ENCODE data around the gene FGG. TPM values are rescaled to one million over a fixed set of nuclear protein-coding genes. Genes with fewer than 3 reads are reported as not detected.

FGG gene
- total RNA-seq, 1 experiment from 2014 or later = not detected

DNA sequence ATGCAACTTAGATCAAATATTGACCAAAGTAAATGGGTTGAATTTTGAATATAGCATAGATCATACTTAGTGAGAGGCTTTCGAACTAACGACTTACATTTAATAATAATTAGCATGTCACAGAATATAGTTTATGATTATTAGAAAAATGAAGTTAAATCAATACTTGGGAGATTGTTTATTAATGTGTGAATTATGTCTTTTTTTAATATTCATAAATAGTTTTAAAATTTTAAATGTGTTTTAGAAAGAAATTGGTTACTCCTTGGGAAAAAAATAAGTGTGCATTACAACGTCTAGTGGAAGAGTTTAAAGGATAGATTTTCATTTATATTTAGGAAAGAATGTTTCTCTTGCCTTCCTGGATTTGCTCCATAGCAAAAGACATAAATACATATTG lies 29.2 kb downstream of the FGG start:
- Histone ChIP-seq H3K27ac (ENCODE audit: insufficient read length, low read depth, low read length) (no peak overlapping the region), H2AFZ (ENCODE audit: low read length) (no peak overlapping the region), H2BK12ac (ENCODE audit: insufficient read length, low read depth, low read length) (no peak overlapping the region), H2BK20ac (ENCODE audit: low read depth, low read length, poor library complexity, severe bottlenecking) (no peak overlapping the region), H3K79me1 (ENCODE audit: insufficient read depth, low read depth, low read length, poor library complexity, severe bottlenecking) (no peaks in the 10 kb centered on the region), H2BK15ac (ENCODE audit: low read depth, low read length) (no peak overlapping the region), H2BK5ac (ENCODE audit: insufficient read length, low read length) (no peak overlapping the region), H2AK5ac (ENCODE audit: insufficient read length, low read length) (no peak overlapping the region), H3K4me1 (ENCODE audit: insufficient read depth, low read length) (no peaks in the 10 kb centered on the region), H3K27me3 (ENCODE audit: insufficient read depth, low read length) (no peaks in the 10 kb centered on the region), H4K20me1 (ENCODE audit: control insufficient read depth, insufficient read depth, insufficient read length) (no peaks in the 10 kb centered on the region), H3K4me2 (ENCODE audit: insufficient read depth, insufficient read length, low read length) (no peak overlapping the region), H3K9me3 (ENCODE audit: control insufficient read depth, low read depth, low read length) (no peaks in the 10 kb centered on the region), H2BK120ac (ENCODE audit: low read depth, low read length, poor library complexity, severe bottlenecking) (no peak overlapping the region), H3K56ac (ENCODE audit: insufficient read length, low read depth, low read length) (no peak overlapping the region), H3K18ac (ENCODE audit: insufficient read length, low read depth, low read length) (no peak overlapping the region), H3T11ph (ENCODE audit: low read length) (no peak overlapping the region), H3K14ac (ENCODE audit: insufficient read depth, low read length) (no peak overlapping the region), H3K79me2 (ENCODE audit: insufficient read depth, low read length) (no peaks in the 10 kb centered on the region), H4K8ac (replicated peaks; ENCODE audit: insufficient read length, low read depth, low read length) (no peak overlapping the region), H3K23ac (ENCODE audit: insufficient read length, low read depth, low read length) (no peak overlapping the region), H4K5ac (ENCODE audit: insufficient read length, low read depth, low read length) (no peak overlapping the region), H3K23me2 (ENCODE audit: insufficient read length, low read depth, low read length, poor library complexity, severe bottlenecking) (no peaks in the 10 kb centered on the region), H3K4ac (ENCODE audit: low read depth, low read length) (no peak overlapping the region), H3K9ac (ENCODE audit: extremely low read depth, insufficient read length, low read length) (no peak overlapping the region), H4K91ac (ENCODE audit: insufficient read length, low read depth, low read length) (no peak overlapping the region)
- no peak for TF ChIP-seq CTCF (conservative IDR thresholded peaks at IDR 0.05)
- no peak for DNase-seq
- Mint-ChIP-seq H3K27me3 (ENCODE audit: low read depth) (no peaks in the 10 kb centered on the region), H3K36me3 (ENCODE audit: insufficient read depth in 1 of 3, low read depth in 3 of 3) (no peaks in the 10 kb centered on the region), H3K4me3 (no peak overlapping the region), H3K4me1 (no peaks in the 10 kb centered on the region), H3K27ac (no peak overlapping the region), H3K9me3 (no peaks in the 10 kb centered on the region)
- WGBS (ENCODE audit: extremely low coverage, insufficient read length, low lambda C conversion rate) = no CpG with 5 or more reads among the region's 3 CpGs

Measured in H9 (cell line).